Measurements from ENCODE around the gene EXOSC10.

EXOSC10 gene

GRCh38 chr1:11046625-11047365 lies 52.9 kb downstream of the EXOSC10 start, which contains the start of gene MASP2:
Gene MASP2 (minus strand): TSS chr1:11047239. CDS start chr1:11047207, 32 bp downstream.
- POLR2A ChIA-PET: no interaction called here
- DNase-seq (ENCODE audit: low read depth, low spot score): no peak
- no peak within 1 kb of the TSS for H3K4me3 ChIP-seq (ENCODE audit: low read depth, low read length)
- CTCF ChIA-PET: interaction anchor here (13.9 kb wide), 1 partner anchor 8 kb away, joined by 161 read pairs; no protein-coding TSS in a partner anchor
- no peak for TF ChIP-seq CTCF (IDR thresholded peaks at IDR 0.05; ENCODE audit: insufficient read depth, low read length, missing control alignments)

GRCh38 chr1:11046270-11046566 lies 53.5 kb downstream of the EXOSC10 start:
- ChIA-PET POLR2A (no interaction called here), CTCF (interaction anchor here (13.9 kb wide), 1 partner anchor 8 kb away, joined by 161 read pairs; no protein-coding TSS in a partner anchor)
- no peak for DNase-seq (ENCODE audit: low read depth, low spot score)
- no peak overlapping the region for H3K4me3 ChIP-seq (ENCODE audit: low read depth, low read length)
- no peak for TF ChIP-seq CTCF (IDR thresholded peaks at IDR 0.05; ENCODE audit: insufficient read depth, low read length, missing control alignments)

- DNase-seq (ENCODE audit: low read depth, low spot score): no peak
- POLR2A ChIA-PET: no interaction called here
- TF ChIP-seq CTCF (IDR thresholded peaks at IDR 0.05; ENCODE audit: insufficient read depth, low read length, missing control alignments): no peak
Measured at GRCh38 chr1:11045428-11046269, 54.0 kb downstream of the EXOSC10 start.

DNA sequence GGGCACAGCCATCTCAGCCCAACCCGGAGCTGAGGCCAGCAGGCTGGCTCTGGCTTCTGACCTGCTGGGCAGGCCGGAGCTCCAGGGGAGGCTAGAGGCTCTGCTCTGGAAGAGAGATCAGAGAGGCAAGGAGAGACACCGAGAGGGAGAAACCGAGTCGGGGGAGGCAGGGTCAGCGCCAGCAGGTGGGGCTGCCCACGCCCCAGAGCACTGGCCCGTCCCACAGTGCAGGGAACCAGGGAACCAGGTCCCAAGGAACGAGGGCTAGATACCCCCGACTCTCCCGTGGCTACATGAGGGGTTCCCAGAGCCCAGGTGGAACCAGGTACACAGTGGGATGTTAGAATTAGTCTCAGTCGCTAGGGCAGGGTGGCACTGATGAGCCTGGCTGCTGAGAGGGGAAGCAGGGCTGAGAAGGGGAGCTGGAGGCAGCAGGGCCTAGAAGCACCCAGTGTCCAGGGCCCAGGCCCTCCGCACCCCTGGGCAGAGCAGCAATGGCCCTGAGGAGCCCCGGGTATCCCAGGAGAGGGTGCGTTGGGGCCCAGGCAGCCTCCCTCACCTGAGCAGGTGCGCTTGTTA lies 54.7 kb downstream of the EXOSC10 start:
- no peak overlapping the region for H3K4me3 ChIP-seq (ENCODE audit: low read depth, low read length)
- ChIA-PET CTCF (interaction anchor here (13.9 kb wide), 1 partner anchor 7 kb away, joined by 161 read pairs; no protein-coding TSS in a partner anchor), POLR2A (no interaction called here)
- DNase-seq (ENCODE audit: low read depth, low spot score): no peak
- TF ChIP-seq CTCF (IDR thresholded peaks at IDR 0.05; ENCODE audit: insufficient read depth, low read length, missing control alignments): no peak

More at GRCh38 chr1:11045428-11046269, 54.0 kb downstream of the EXOSC10 start:
- no peak overlapping the region for H3K4me3 ChIP-seq (ENCODE audit: low read depth, low read length)
- CTCF ChIA-PET: interaction anchor here (13.9 kb wide), 1 partner anchor 7 kb away, joined by 161 read pairs; no protein-coding TSS in a partner anchor

- ChIA-PET CTCF (no interaction called here), POLR2A (no interaction called here)
- no peak overlapping the region for H3K4me3 ChIP-seq (ENCODE audit: low read depth, low read length)
- no peak for DNase-seq (ENCODE audit: low read depth, low spot score)
- TF ChIP-seq CTCF (IDR thresholded peaks at IDR 0.05; ENCODE audit: insufficient read depth, low read length, missing control alignments): no peak
Measured at GRCh38 chr1:11044086-11044848, 55.4 kb downstream of the EXOSC10 start.

Data from AG04449 (cell line).